Common myeloid progenitor, CD34-positive (primary cell): Measurements from ENCODE around the gene MACC1.
A peak's percentile ranks its signal among the peaks of the same experiment; 100 is the strongest.

ENCODE experiments used
- CTCF ChIA-PET: fragments of 350-600 bp; sonication (Branson Sonifier 250); formaldehyde crosslinking; loops from one replicate; lab custom pipeline; 2021; ENCODE audit warnings: antibody characterized with exemption; lab: Charles Lee
- POLR2A ChIA-PET: fragments of 350-600 bp; sonication (Branson Sonifier 250); formaldehyde crosslinking; loops from one replicate; lab custom pipeline; 2021; ENCODE audit warnings: antibody characterized with exemption; lab: Charles Lee
- DNase-seq, 3 donors: peaks; one replicate each; pipeline versions ENCODE4 v3.0.0 to v3.0.0-alpha.2; 2013
- H3K27ac ChIP-seq, 2 experiments: 1 replicate in 1 of 2; 2 replicates in 1 of 2; pipeline ENCODE4 v1.7.0; 2013; ENCODE audit warnings: inconsistent platforms in 2 of 2, low read length in 2 of 2, mild to moderate bottlenecking in 2 of 2, low read depth in 1 of 2, moderate library complexity in 1 of 2; ENCODE audit not compliant: severe bottlenecking in 2 of 2, insufficient read depth in 1 of 2, poor library complexity in 1 of 2
- H3K27me3 ChIP-seq, 5 experiments: replicated peaks in 2 of 5; 1 replicate in 3 of 5; 2 replicates in 2 of 5; pipeline versions ENCODE4 v1.6.1 to v1.7.0; 2013; ENCODE audit warnings: low read length in 4 of 5, mild to moderate bottlenecking in 2 of 5, moderate library complexity in 2 of 5, inconsistent platforms in 1 of 5; ENCODE audit not compliant: insufficient read depth in 5 of 5, control insufficient read depth in 4 of 5
- H3K36me3 ChIP-seq, 4 experiments: 1 replicate in 2 of 4; 2 replicates in 2 of 4; pipeline versions ENCODE4 v1.6.1 to v1.7.0; 2013; ENCODE audit warnings: low read length in 3 of 4, control low read depth in 1 of 4, mild to moderate bottlenecking in 1 of 4; ENCODE audit not compliant: control insufficient read depth in 4 of 4, insufficient read depth in 4 of 4
- H3K4me1 ChIP-seq, 4 experiments: 1 replicate in 3 of 4; 2 replicates in 1 of 4; pipeline versions ENCODE4 v1.6.1 to v1.7.1; 2013; ENCODE audit warnings: low read length in 3 of 4, mild to moderate bottlenecking in 3 of 4, control low read depth in 1 of 4, inconsistent platforms in 1 of 4, moderate library complexity in 1 of 4; ENCODE audit not compliant: control insufficient read depth in 4 of 4, insufficient read depth in 4 of 4; ENCODE audit errors: control extremely low read depth in 1 of 4
- H3K4me3 ChIP-seq, 7 experiments: 1 replicate in 4 of 7; 2 replicates in 3 of 7; pipeline versions ENCODE4 v1.5.1 to v1.7.0; 2013; ENCODE audit warnings: mild to moderate bottlenecking in 7 of 7, low read length in 6 of 7, moderate library complexity in 6 of 7, inconsistent platforms in 2 of 7, low read depth in 2 of 7, control low read depth in 1 of 7; ENCODE audit not compliant: insufficient read depth in 4 of 7, control insufficient read depth in 1 of 7; ENCODE audit errors: extremely low read depth in 1 of 7
- H3K9me3 ChIP-seq, 5 experiments: 1 replicate in 4 of 5; 2 replicates in 1 of 5; pipeline versions ENCODE4 v1.6.1 to v1.7.1; 2013; ENCODE audit warnings: low read length in 4 of 5, mild to moderate bottlenecking in 2 of 5, inconsistent platforms in 1 of 5, low read depth in 1 of 5, moderate library complexity in 1 of 5; ENCODE audit not compliant: control insufficient read depth in 4 of 5, insufficient read depth in 2 of 5; ENCODE audit errors: control extremely low read depth in 1 of 5
- WGBS: methylation state at CpG from one replicate; pipeline ENCODE4 v1.1.5; 2013; ENCODE audit not compliant: insufficient coverage; 5-methylcytosine and 5-hydroxymethylcytosine counted together

MACC1 gene

DNA sequence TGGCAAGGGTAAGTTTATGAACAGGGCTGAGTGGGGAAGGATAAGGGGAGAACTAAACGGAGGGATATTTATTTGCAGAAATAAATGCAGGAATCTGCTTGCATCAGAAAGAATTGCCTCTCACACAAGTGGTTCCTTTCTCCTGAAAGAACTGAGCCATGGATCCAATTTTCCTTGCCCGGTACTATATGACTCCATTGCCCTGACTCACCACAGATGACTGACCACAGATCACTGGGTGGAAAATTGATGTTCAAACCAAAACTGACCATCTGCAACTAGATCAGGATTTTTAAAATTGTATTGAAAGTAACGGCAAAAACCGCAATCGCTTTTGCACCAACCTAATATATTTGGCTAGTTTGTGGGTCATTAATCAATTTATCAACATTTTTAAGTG, 6.2 kb upstream of the MACC1 start:
- DNase-seq: no peak
- Histone ChIP-seq H3K36me3 (no peaks in the 10 kb centered on the region), H3K27ac (no peak overlapping the region), H3K27me3 (no peaks in the 10 kb centered on the region), H3K4me1 (peaks cover 29 to 64% (median 50%) of the 10 kb centered on the region in 4 experiments), H3K4me3 (no peak overlapping the region), H3K9me3 (no peaks in the 10 kb centered on the region)
- 89% methylated on average over 2 of the region's 5 CpGs for WGBS
- POLR2A ChIA-PET: no interaction called here
- CTCF ChIA-PET: interaction anchor here (1.4 kb wide), 1 partner anchor 12 kb away, joined by 6 read pairs; no protein-coding TSS in a partner anchor

DNA sequence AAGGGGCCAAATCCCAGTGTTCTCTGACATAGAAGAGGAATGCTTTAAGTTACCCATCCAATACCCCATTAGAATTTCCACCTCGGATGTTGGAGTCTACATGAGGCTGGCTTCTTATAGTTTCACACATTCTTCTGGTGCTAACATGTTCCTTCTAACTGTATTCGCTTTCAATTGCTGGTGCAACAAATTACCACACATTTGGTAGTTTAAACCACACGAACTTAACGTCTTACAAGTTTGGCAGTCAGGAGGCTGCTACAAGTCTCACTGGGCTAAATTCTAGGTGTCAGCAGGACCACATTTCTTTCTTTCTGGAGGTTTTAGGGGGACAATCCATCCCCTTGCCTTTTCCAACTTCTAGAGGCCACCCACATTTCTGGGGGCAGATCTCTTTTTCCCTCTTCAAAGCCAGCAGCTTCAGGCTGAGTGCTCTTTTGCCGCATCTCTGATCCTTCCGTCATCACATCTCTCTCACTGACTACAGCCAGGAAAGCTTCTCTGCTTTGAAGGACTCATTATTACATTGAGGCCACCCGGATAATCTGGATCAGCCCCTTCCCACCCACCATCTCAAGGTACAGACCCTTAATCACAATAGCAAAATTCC, 5.1 kb upstream of the MACC1 start:
- Histone ChIP-seq H3K36me3 (no peaks in the 10 kb centered on the region), H3K4me3 (no peak overlapping the region), H3K27me3 (no peaks in the 10 kb centered on the region), H3K27ac (peak overlapping the region in 1 of 2 experiments; percentile 92), H3K9me3 (no peaks in the 10 kb centered on the region), H3K4me1 (peaks cover 36 to 72% (median 58%) of the 10 kb centered on the region in 4 experiments)
- no peak for DNase-seq
- ChIA-PET CTCF (interaction anchor here (1.9 kb wide), 1 partner anchor 66 kb away, joined by 7 read pairs; no protein-coding TSS in a partner anchor), POLR2A (no interaction called here)
- 84% methylated on average over 6 of the region's 7 CpGs for WGBS

DNA sequence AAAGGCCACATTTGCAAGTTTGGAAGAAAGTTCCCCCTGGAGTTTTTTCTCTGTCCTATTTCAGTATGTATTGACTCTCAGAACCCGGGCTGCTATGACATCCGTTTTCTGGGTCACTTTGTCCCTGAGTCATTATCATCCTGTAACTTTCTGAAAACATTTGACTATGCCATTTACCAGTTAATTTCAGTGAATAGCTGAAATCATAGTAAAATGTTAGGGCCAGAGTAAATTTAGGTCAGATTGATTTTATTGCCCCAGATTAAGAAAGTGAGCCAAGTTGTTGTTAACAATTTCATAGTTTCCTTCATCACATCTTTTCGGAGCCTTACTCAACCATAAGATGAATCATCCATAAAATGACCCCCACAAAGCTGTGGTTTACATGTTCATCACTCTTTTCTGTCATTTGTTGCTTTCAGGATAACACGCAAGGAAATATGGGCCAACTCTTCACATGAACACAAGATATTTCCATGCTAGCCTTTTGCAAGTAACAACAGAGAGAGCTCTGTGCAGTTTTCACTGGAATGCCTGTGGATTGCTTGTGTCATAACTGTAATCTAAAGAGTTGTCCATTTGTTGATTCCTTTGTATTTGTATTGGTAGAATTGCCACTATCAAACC, 3.9 kb upstream of the MACC1 start:
- H3K27ac ChIP-seq: peak overlapping the region; percentile 90 to 92
- POLR2A ChIA-PET: no interaction called here
- CTCF ChIA-PET: interaction anchor here (0.8 to 4.7 kb wide), 12 partner anchors 17 to 242 kb away, joined by 3 to 34 read pairs (median 6); partner anchors contain the start of gene ITGB8
- H3K4me1 ChIP-seq: peaks cover 45 to 83% (median 62%) of the 10 kb centered on the region in 4 experiments
- 0% methylated on average over 2 of the region's 4 CpGs for WGBS
- peak; percentile 66 to 90 (median 86) for DNase-seq
- no peaks in the 10 kb centered on the region for H3K27me3 ChIP-seq
- no peaks in the 10 kb centered on the region for H3K36me3 ChIP-seq
- H3K4me3 ChIP-seq: peak overlapping the region in 3 of 7 experiments; percentile 38 to 46 (median 41)
- no peaks in the 10 kb centered on the region for H3K9me3 ChIP-seq

DNA sequence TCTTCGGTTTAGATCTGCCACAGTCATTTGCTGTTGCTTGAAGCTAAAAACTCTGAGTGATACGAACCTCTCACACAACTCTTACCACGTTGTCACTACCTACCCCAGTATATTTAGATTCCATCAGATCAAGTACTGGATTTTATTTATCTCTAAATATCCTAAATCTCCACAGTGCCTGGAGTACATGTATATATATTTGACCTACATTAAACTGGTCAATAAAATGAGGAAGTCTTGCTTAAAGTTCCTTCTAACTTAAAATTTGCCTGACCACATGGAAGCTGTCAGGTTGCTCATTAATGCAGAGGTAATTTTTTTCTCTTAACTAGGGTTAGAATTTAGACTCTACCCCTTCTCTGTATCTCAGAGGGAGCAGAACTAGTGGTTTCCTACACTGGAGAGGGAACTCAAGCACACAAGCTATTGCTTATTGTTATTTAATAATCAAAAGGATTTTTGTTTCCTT, 3.1 kb upstream of the MACC1 start:
- CTCF ChIA-PET: interaction anchor here (0.8 to 4.7 kb wide), 18 partner anchors 18 to 511 kb away, joined by 3 to 34 read pairs (median 4); partner anchors contain the start of genes ITGB8 and POLR1F
- POLR2A ChIA-PET: interaction anchor here (0.6 to 2.0 kb wide), 3 partner anchors 61 to 382 kb away, joined by 3 to 5 read pairs (median 5); no protein-coding TSS in a partner anchor
- Histone ChIP-seq H3K4me1 (peaks cover 42 to 82% (median 59%) of the 10 kb centered on the region in 4 experiments), H3K27ac (peak overlapping the region; percentile 90 to 92), H3K4me3 (peak overlapping the region in 4 of 7 experiments; percentile 19 to 46 (median 34)), H3K27me3 (no peaks in the 10 kb centered on the region), H3K36me3 (no peaks in the 10 kb centered on the region), H3K9me3 (no peaks in the 10 kb centered on the region)
- peak in 2 of 3 donors; percentile 72 to 83 for DNase-seq
- no CpG with 5 or more reads among the region's 3 CpGs for WGBS

DNA sequence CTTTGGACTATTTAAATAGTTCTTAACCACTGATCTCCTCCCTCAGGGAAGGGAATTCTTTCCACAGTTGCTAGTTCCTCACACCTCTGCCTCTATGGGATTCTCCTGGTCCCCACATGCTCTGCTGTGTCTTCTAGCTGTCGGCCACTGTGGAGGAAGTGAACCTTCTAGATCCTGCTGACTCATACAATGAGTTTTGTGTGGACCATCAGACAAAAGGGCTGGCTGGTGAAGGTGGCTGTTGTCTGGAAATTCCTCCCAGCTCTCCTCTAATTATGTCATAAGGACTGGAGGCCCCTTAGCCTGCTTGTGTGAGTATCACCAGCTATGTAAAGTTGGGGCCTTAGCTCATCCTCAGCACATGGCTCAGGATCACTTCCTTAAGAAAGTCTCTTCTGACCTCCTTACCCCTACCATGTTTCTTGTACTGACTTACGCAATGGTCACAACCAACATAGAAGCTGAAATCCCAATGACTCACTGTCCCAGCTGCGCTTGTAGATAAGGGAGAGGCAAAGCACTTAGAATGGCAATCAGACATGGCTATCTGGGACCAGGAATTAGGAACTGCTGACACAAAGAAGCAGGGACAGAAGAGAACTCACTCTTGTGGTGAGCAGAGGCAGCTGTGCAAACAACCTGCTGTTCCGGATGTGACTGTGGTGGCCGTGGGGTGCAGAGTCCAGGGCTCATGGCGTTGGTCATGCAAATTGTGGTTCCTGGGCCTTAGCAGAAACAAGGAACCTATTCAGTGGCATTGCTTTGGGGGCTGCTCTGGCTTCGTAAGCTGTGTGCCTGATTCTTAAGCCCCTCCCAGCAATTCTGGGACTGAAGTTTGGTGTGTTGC, 2.5 kb upstream of the MACC1 start:
- WGBS: 0% methylated on average over 6 of the region's 7 CpGs
- ChIA-PET CTCF (interaction anchor here (0.8 to 4.7 kb wide), 21 partner anchors 17 to 511 kb away, joined by 3 to 34 read pairs (median 3); partner anchors contain the start of genes ITGB8 and POLR1F), POLR2A (interaction anchor here (0.6 to 2.0 kb wide), 6 partner anchors 17 to 382 kb away, joined by 3 to 5 read pairs (median 4); no protein-coding TSS in a partner anchor)
- peak overlapping the region; percentile 90 to 92 for H3K27ac ChIP-seq
- DNase-seq: peak; percentile 99 to 100 (median 100)
- peaks cover 41 to 82% (median 60%) of the 10 kb centered on the region in 4 experiments for H3K4me1 ChIP-seq
- H3K27me3 ChIP-seq: no peaks in the 10 kb centered on the region
- no peaks in the 10 kb centered on the region for H3K36me3 ChIP-seq
- H3K4me3 ChIP-seq: peak overlapping the region in 2 of 7 experiments; percentile 41 to 46
- H3K9me3 ChIP-seq: no peaks in the 10 kb centered on the region

DNA sequence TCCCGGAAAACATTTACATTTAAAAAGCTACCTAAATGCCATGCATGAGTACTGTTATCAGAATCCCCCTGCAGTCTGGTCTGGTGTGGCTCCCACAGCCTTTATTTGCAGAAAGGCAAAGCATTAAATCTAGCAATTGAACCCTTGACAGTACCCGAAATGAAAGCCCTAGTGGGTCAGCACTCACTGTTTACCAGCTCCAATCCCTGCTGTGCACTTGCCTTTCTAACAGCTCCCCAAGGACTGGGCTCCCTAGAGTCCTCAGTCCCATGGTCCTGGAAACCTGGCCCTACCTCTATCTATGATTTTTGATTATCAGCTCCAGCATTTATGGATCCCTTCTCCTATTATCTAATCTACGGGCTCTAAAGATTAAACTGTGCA, 1.9 kb upstream of the MACC1 start:
- WGBS: 96% methylated on average over 2 of the region's 3 CpGs
- Histone ChIP-seq H3K4me1 (peaks cover 41 to 86% (median 59%) of the 10 kb centered on the region in 4 experiments), H3K27me3 (no peaks in the 10 kb centered on the region), H3K4me3 (peak overlapping the region in 1 of 7 experiments; percentile 12), H3K27ac (peak overlapping the region; percentile 90 to 92), H3K36me3 (no peaks in the 10 kb centered on the region), H3K9me3 (no peaks in the 10 kb centered on the region)
- DNase-seq: no peak
- CTCF ChIA-PET: interaction anchor here (0.8 to 4.7 kb wide), 9 partner anchors 16 to 104 kb away, joined by 3 to 34 read pairs (median 5); no protein-coding TSS in a partner anchor
- POLR2A ChIA-PET: interaction anchor here (0.7 to 2.0 kb wide), 4 partner anchors 17 to 92 kb away, joined by 3 to 5 read pairs (median 4); no protein-coding TSS in a partner anchor
